ENCODE measurements around the gene RAP1GAP2.

- no peak for TF ChIP-seq POLR2AphosphoS5 (IDR thresholded peaks at IDR 0.05; ENCODE audit: low read depth, low read length)
- TF ChIP-seq POLR2A (IDR thresholded peaks at IDR 0.05; ENCODE audit: low read depth, low read length), result no peak
- no peak for TF ChIP-seq POU2F2 (IDR thresholded peaks at IDR 0.05; ENCODE audit: low read depth, low read length)
- no peak for TF ChIP-seq PAX5 (IDR thresholded peaks at IDR 0.05; ENCODE audit: insufficient read depth, low read length, severe bottlenecking)
Measured at GRCh38 chr17:2862197-2862596, 66.0 kb downstream of the RAP1GAP2 start.
